C4-2B (cell line): ENCODE data around the gene LRRC18.

Experiments
- ZFX ChIP-seq: fragments of 450-650 bp; IDR thresholded peaks from 2 replicates; pipeline ENCODE4 v1.6.1; 2017
- TF ChIP-seq, protein P1 (sequence below): fragments of 450-650 bp; conservative IDR thresholded peaks from 2 replicates; pipeline ENCODE4 v1.5.1; 2017; ENCODE audit warnings: mild to moderate bottlenecking

DNA sequence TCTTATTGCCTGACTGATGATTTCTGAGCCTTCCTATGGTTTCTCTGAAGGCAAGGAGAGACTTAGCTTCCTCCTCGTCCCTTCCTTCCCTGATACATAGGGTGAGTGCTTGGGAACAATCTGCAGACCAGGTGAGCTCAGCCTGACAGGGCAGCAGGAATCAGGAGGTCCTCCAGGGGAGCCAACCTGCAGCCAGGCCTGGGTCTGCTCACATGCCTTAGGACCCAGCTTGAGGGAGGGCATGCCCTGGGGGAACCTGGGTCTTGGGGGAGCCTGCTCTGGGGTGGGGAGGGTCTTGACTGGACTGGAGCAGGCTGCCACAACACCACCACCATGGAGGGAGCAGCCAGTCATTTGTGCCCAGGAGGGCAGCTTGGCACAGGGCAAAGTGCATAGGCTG is 57.7 kb downstream of the LRRC18 start:
- TF ChIP-seq, protein P1, sequence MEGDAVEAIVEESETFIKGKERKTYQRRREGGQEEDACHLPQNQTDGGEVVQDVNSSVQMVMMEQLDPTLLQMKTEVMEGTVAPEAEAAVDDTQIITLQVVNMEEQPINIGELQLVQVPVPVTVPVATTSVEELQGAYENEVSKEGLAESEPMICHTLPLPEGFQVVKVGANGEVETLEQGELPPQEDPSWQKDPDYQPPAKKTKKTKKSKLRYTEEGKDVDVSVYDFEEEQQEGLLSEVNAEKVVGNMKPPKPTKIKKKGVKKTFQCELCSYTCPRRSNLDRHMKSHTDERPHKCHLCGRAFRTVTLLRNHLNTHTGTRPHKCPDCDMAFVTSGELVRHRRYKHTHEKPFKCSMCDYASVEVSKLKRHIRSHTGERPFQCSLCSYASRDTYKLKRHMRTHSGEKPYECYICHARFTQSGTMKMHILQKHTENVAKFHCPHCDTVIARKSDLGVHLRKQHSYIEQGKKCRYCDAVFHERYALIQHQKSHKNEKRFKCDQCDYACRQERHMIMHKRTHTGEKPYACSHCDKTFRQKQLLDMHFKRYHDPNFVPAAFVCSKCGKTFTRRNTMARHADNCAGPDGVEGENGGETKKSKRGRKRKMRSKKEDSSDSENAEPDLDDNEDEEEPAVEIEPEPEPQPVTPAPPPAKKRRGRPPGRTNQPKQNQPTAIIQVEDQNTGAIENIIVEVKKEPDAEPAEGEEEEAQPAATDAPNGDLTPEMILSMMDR, result no peak
- TF ChIP-seq ZFX, result no peak
